ENCODE data around the gene AKT2. TPM values are rescaled to one million over a fixed set of nuclear protein-coding genes. Genes with fewer than 3 reads are reported as not detected.

The AKT2 gene
- total and polyA plus RNA-seq, 2 of the 8 experiments (the other 6 are each of a cell fraction or from before 2014, with no cell fraction given), result 151 to 183 TPM

DNA sequence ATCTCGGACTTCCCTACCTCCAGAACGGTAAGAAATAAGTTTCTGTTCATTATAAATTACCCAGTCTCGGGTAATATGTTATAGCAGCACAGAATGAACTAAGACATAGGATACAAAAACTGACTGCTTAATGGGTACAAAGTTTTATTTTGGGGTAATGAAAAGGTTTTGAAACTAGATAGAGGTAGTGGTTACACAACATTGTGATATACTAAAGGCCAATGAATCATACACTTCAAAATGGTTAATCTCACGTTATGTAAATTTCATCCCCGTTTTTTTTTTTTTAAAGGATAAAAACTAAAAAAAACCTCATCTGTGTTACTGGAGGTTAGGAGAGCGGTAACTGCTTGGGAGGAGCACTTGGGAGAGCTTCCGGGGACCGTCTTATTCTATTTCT lies 23.5 kb downstream of the AKT2 start:
- Histone ChIP-seq H3K9me3 (ENCODE audit: insufficient read depth in 2 of 2, low read depth in 1 of 2, low read length in 1 of 2) (no peaks in the 10 kb centered on the region), H3K79me2 (ENCODE audit: control insufficient read depth in 1 of 2, insufficient read depth in 2 of 2, low read length in 2 of 2) (peaks cover 0 to 7% of the 10 kb centered on the region in 2 experiments; a peak in 1 of 4 replicates), H3K79me1 (ENCODE audit: low read depth, low read length) (peaks cover 10% of the 10 kb centered on the region; the same call in 1 of the 2 replicates), H4K20me1 (replicated peaks in 1 of 2; ENCODE audit: control insufficient read depth in 1 of 2, insufficient read depth in 2 of 2, low read length in 2 of 2) (peaks cover 0 to 14% of the 10 kb centered on the region in 2 experiments), H3K18ac (ENCODE audit: extremely low read depth, low read length) (no peak overlapping the region), H3K14ac (ENCODE audit: insufficient read length) (no peak overlapping the region), H3K9ac (replicated peaks in 1 of 4; ENCODE audit: extremely low read depth in 1 of 4, low read depth in 3 of 4, low read length in 3 of 4) (no peak overlapping the region), H3K4me2 (ENCODE audit: insufficient read depth in 1 of 2, low read depth in 2 of 2, low read length in 2 of 2) (no peak overlapping the region), H3K4me3 (ENCODE audit: extremely low read depth in 1 of 4, insufficient read depth in 2 of 4, low read depth in 3 of 4, low read length in 4 of 4) (no peak overlapping the region), H2AFZ (ENCODE audit: low read length) (no peak overlapping the region), H2BK120ac (replicated peaks; ENCODE audit: low read depth, low read length) (no peak overlapping the region), H2BK12ac (ENCODE audit: low read depth, low read length) (no peak overlapping the region), H3K23me2 (ENCODE audit: low read depth, low read length) (no peaks in the 10 kb centered on the region; the same call in 1 of the 2 replicates), H3K4ac (replicated peaks; ENCODE audit: insufficient read length, low read depth, low read length) (no peak overlapping the region), H3K36me3 (ENCODE audit: control insufficient read depth in 2 of 4, insufficient read depth in 4 of 4, low read length in 3 of 4) (peaks cover 1 to 22% (median 8%) of the 10 kb centered on the region in 4 experiments; a peak in 5 of 8 replicates), H3K23ac (ENCODE audit: insufficient read length) (no peak overlapping the region), H3K56ac (replicated peaks; ENCODE audit: insufficient read length, low read depth, low read length) (no peak overlapping the region), H2AK5ac (ENCODE audit: low read depth, low read length) (no peak overlapping the region), H2BK20ac (ENCODE audit: low read length) (no peak overlapping the region), H2BK15ac (ENCODE audit: low read length) (no peak overlapping the region), H3K4me1 (replicated peaks in 1 of 4; ENCODE audit: control insufficient read depth in 3 of 4, insufficient read depth in 4 of 4, low read length in 3 of 4) (peaks cover 0 to 3% (median 0%) of the 10 kb centered on the region in 4 experiments; a peak in 2 of 7 replicates), H4K8ac (ENCODE audit: extremely low read depth, insufficient read depth, low read length) (no peak overlapping the region), H3K27me3 (replicated peaks in 1 of 4; ENCODE audit: control insufficient read depth in 3 of 4, extremely low read depth in 1 of 4, insufficient read depth in 3 of 4, low read length in 3 of 4) (no peaks in the 10 kb centered on the region), H2BK5ac (ENCODE audit: low read depth, low read length) (no peak overlapping the region), H3K27ac (ENCODE audit: low read depth, low read length) (no peak overlapping the region), H4K5ac (ENCODE audit: insufficient read length, low read depth, low read length) (no peak overlapping the region), H4K91ac (replicated peaks; ENCODE audit: insufficient read length, low read length) (no peak overlapping the region)
- ChIA-PET CTCF (ENCODE audit: partially characterized antibody) (interaction anchor here (1.6 to 1.9 kb wide), 2 partner anchors 9 to 25 kb away, joined by 5 to 6 read pairs; no protein-coding TSS in a partner anchor), POLR2A (ENCODE audit: partially characterized antibody) (no interaction called here)
- WGBS, 2 experiments (ENCODE audit: extremely low coverage in 1 of 2, insufficient coverage in 1 of 2, insufficient read length in 1 of 2, insufficient replicate concordance in 2 of 2, low coverage in 1 of 2, low lambda C conversion rate in 2 of 2, missing lambda C conversion rate in 1 of 2), result 83% methylated on average over 8 of the region's 8 CpGs; no CpG with 5 or more reads in 1 of the 2 experiments
- FAIRE-seq (no peak), DNase-seq (ENCODE audit: low read depth in 1 of 2, low spot score in 2 of 2) (no peak)
- TF ChIP-seq POLR2A (IDR thresholded peaks at IDR 0.05; ENCODE audit: control extremely low read depth in 1 of 2, low read depth in 2 of 2, low read length in 2 of 2) (no peak), TBP (IDR thresholded peaks at IDR 0.05; ENCODE audit: low read depth, low read length) (no peak), BCL11A (IDR thresholded peaks at IDR 0.05; ENCODE audit: low read depth in 2 of 2, low read length in 2 of 2) (no peak), TAF1 (IDR thresholded peaks at IDR 0.05; ENCODE audit: low read depth, low read length) (no peak), SP2 (IDR thresholded peaks at IDR 0.05; ENCODE audit: low read length) (no peak), POU5F1 (IDR thresholded peaks at IDR 0.05; ENCODE audit: low read depth, low read length) (no peak), NANOG (IDR thresholded peaks at IDR 0.05; ENCODE audit: insufficient read depth, low read depth, low read length, poor library complexity, severe bottlenecking) (no peak), SIX5 (IDR thresholded peaks at IDR 0.05; ENCODE audit: low read depth, low read length) (no peak), CEBPB (IDR thresholded peaks at IDR 0.05; ENCODE audit: low read depth, low read length) (no peak), MAX (IDR thresholded peaks at IDR 0.05) (no peak), EP300 (IDR thresholded peaks at IDR 0.05; ENCODE audit: borderline replicate concordance in 1 of 2, low read depth in 2 of 2, low read length in 2 of 2) (no peak)

All from H1 (cell line).